ENCODE results near the gene ANXA2R. TPM values are rescaled to one million over a fixed set of nuclear protein-coding genes. Genes with fewer than 3 reads are reported as not detected.
"Not testable (repeated sequence)": the region's sequence is repeated elsewhere in the genome, so short reads cannot be mapped to it uniquely, and the experiment has no call there.

ANXA2R gene
- total RNA-seq, 2 experiments from 2014 or later, result 39.2 to 41.1 TPM

DNA sequence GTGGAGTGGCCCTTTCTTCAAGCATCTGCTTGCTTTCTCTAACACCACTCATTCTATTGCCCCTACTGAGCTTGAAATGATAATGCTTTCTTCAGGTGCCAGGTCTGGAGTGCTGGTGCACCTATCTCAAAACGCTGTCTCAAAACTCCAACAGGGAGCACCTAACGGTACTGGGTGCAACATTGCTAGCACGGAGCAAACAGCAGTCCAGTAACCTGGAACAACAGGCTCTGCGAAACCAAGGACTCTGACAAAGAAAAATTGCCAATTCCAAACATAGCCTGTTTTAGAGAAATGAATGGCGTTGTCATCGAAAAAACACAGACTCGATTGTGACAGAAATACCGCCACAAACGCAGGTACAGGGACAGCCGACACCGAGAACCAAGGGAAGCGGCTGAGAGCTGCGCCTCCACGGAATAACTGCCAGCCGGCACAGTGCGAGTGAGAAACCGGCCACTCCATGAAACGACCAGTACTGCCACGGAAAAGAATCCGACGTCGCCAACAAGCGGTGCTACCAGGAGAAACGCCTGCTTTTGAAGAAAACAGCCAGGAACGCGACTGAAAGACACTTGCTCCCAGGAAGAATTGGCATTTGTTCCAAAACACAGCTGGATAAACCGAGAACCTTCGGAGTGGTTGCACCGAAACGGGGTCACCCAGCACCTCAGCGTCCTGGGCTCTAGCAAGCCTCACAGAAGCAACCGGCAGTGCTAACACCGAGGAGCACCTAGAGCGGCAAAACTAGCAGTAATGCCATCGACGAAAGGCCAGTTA, 3.1 kb downstream of the ANXA2R start:
- peaks cover 31% of the 10 kb centered on the region for H3K4me1 Mint-ChIP-seq
- H3K27me3 Mint-ChIP-seq, result no peaks in the 10 kb centered on the region
- POLR2A ChIA-PET, result interaction anchor here (0.7 to 8.9 kb wide), 11 partner anchors 8 to 127 kb away, joined by 3 to 594 read pairs (median 16); partner anchors contain the start of gene ZNF131
- no peak for ATAC-seq (ENCODE audit: low read depth)
- peaks cover 6% of the 10 kb centered on the region for H3K36me3 Mint-ChIP-seq
- no peak for DNase-seq
- H3K27ac Mint-ChIP-seq, result peak overlapping the region; percentile 94
- H3K4me3 Mint-ChIP-seq, result peak overlapping the region; percentile 90
- no peaks in the 10 kb centered on the region for H3K9me3 Mint-ChIP-seq

DNA sequence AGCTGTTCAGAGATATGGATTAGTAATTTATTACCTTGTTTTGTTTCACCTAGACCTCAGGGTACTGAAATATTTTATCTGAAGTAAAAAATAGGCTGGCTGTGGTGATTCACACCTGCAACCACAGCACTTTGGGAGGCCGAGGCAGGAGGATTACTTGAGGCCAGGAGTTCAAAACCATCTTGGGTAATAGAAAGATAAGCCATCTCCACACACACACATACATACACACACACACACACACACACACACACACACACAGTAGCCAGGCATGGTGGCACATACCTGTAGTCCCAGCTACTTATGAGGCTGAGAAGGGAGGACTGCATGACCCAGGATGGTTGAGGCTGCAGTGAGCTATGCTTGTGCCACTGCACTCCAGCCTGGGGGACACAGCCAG, 3.7 kb downstream of the ANXA2R start:
- H3K4me3 Mint-ChIP-seq, result peak overlapping the region; percentile 90

DNA sequence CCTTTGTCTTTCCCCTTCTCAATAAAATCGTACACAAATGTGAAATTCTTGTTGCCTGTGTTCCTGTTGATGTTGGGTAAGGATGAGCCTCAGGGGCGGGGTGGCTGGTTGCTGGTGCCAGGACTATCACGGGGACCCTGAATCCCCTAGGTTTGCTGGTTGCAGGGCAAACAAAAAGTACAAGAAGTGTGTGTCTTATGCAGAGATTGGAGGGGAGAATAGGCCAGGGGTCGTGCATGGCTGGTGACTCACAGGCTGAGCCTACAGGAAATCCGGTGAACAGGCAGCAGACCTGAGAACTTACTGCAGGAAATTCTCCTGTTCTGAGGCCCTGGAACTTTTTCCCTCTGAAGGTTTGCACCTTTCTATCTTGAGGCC, 5.5 kb downstream of the ANXA2R start:
- H3K27me3 Mint-ChIP-seq, result no peaks in the 10 kb centered on the region
- no peak for ATAC-seq (ENCODE audit: low read depth)
- no peak for DNase-seq
- H3K36me3 Mint-ChIP-seq, result peaks cover 7% of the 10 kb centered on the region
- POLR2A ChIA-PET, result no interaction called here
- peak overlapping the region; percentile 52 for H3K4me3 Mint-ChIP-seq
- peaks cover 33% of the 10 kb centered on the region for H3K4me1 Mint-ChIP-seq
- H3K27ac Mint-ChIP-seq, result peak overlapping the region; percentile 65
- no peaks in the 10 kb centered on the region for H3K9me3 Mint-ChIP-seq

More for the DNA sequence above, 3.7 kb downstream of the ANXA2R start:
- POLR2A ChIA-PET, result interaction anchor here (0.7 to 8.9 kb wide), 8 partner anchors 17 to 127 kb away, joined by 3 to 594 read pairs (median 209); no protein-coding TSS in a partner anchor
- H3K4me1 Mint-ChIP-seq, result peaks cover 31% of the 10 kb centered on the region
- no peaks in the 10 kb centered on the region for H3K9me3 Mint-ChIP-seq
- H3K27ac Mint-ChIP-seq, result peak overlapping the region; percentile 94
- peaks cover 6% of the 10 kb centered on the region for H3K36me3 Mint-ChIP-seq
- ATAC-seq (ENCODE audit: low read depth) (no peak), DNase-seq (no peak)
- H3K27me3 Mint-ChIP-seq, result no peaks in the 10 kb centered on the region

DNA sequence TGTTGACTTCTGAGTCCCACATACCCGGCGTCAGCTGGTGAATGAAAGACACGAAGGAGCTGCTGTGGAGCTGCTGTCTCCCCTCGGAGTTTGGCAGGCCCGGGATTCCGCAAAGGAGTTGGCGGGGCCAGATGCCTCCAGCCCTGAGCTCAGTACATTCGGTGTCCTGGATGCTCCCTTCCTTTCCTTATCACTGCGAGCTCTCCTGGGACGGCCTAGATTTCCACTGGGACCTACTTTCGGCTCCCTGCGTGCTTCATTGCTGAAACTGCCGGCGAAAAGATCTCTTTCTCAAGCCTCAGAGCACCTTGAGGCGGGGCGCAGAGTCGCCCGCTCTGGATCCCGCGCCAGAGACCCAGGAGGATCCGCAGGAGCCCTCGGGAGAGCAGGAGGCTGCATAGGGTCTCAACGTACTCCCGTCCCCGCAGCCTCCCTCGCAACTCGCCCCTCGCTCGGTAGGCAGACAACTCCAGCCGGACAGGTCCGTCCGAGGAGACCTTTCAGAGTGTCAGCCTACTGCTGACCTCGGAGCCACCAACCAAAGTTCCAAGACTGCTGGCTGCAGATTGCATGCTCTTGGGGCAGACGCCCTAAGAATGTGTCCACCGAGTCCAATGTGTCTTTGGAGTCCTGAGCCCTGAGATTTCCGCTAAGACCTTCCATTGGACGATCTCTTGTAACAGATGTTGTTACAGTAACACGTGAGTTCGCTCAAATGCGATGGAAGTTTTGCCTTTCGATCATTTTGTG, 6.1 kb downstream of the ANXA2R start:
- H3K9me3 Mint-ChIP-seq, result no peaks in the 10 kb centered on the region
- H3K27ac Mint-ChIP-seq, result peak overlapping the region; percentile 65
- no peaks in the 10 kb centered on the region for H3K27me3 Mint-ChIP-seq
- DNase-seq (no peak), ATAC-seq (ENCODE audit: low read depth) (no peak)
- H3K4me1 Mint-ChIP-seq, result peaks cover 34% of the 10 kb centered on the region
- H3K4me3 Mint-ChIP-seq, result peak overlapping the region; percentile 52
- POLR2A ChIA-PET, result interaction anchor here (0.7 to 1.5 kb wide), 2 partner anchors 14 to 27 kb away, joined by 4 to 6 read pairs; no protein-coding TSS in a partner anchor
- peaks cover 7% of the 10 kb centered on the region for H3K36me3 Mint-ChIP-seq

DNA sequence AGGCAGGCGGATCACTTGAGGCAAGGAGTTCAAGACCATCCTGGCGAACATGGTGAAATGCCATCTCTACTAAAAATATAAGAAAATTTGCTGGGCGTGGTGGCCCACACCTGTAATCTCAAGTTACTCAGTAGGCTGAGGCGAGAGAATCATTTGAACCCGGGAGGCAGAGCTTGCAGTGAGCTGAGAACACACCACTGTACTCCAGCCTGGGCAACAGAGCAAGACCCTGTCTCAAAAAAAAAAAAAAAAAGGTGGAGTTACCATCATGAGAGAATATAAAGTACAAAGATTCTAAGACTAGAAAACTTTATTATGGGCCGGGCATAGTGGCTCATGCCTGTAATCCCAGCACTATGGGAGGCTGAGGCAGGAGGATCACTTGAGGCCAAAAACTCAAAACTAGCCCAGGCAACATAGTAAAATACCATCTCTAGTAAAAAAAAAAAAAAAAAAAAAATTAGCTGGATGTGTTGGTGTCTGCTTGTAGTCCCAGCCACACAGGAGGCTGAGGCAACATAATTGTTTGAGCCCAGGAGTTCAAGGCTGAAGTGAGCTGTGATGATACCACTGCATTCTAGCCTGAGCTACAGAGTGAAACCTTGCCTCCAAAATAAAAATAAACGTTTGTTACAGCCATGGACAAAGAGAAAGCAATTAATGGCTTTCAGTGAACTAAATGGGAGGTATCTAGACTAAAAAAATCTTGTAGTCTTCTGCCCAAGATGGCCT, 12.9 kb downstream of the ANXA2R start:
- H3K4me3 Mint-ChIP-seq, result no peak overlapping the region
- H3K27ac Mint-ChIP-seq, result no peak overlapping the region
- H3K27me3 Mint-ChIP-seq, result no peaks in the 10 kb centered on the region
- H3K9me3 Mint-ChIP-seq, result no peaks in the 10 kb centered on the region
- peaks cover 13% of the 10 kb centered on the region for H3K36me3 Mint-ChIP-seq
- POLR2A ChIA-PET, result interaction anchor here (0.8 to 2.6 kb wide), 3 partner anchors 8 to 15 kb away, joined by 6 to 19 read pairs (median 9); no protein-coding TSS in a partner anchor
- H3K4me1 Mint-ChIP-seq, result peaks cover 8% of the 10 kb centered on the region
- DNase-seq (no peak), ATAC-seq (ENCODE audit: low read depth) (no peak)

DNA sequence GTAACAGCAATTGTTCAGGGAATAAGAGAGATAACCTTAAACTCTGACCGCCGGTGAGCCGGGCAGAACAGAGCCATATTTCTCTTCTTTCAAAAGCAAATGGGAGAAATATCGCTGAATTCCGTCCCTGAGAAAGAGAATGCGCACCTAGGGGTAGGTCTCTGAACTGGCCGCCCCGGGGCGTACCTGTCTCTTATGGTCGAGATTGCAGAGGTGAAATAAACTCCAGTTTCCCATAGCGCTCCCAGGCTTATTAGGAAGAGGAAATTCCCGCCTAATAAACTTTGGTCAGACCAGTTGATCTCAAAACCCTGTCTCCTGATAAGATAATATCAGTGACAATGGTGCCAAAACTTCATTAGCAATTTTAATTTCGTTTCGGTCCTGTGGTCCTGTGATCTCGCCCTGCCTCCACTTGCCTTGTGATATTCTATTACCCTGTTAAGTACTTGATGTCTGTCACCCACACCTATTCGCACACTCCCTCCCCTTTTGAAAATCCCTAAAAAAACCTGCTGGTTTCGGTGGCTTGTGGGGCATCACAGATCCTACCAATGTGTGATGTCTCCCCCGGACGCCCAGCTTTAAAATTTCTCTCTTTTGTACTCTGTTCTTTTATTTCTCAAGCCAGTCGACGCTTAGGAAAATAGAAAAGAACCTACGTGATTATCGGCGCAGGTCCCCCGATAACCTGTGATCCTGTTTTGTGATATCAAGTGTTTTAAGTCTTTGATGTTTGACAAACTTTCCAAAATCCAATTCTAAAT, 14.8 kb downstream of the ANXA2R start:
- POLR2A ChIA-PET, result interaction anchor here (1.2 to 10.2 kb wide), 3 partner anchors 13 to 18 kb away, joined by 4 to 594 read pairs (median 9); partner anchors contain the start of gene ANXA2R
- not testable (repeated sequence) for H3K9me3 Mint-ChIP-seq; H3K27ac Mint-ChIP-seq; DNase-seq; ATAC-seq (ENCODE audit: low read depth); H3K27me3 Mint-ChIP-seq; H3K4me3 Mint-ChIP-seq
- H3K4me1 Mint-ChIP-seq, result peaks cover 12% of the 10 kb centered on the region
- peaks cover 11% of the 10 kb centered on the region for H3K36me3 Mint-ChIP-seq

DNA sequence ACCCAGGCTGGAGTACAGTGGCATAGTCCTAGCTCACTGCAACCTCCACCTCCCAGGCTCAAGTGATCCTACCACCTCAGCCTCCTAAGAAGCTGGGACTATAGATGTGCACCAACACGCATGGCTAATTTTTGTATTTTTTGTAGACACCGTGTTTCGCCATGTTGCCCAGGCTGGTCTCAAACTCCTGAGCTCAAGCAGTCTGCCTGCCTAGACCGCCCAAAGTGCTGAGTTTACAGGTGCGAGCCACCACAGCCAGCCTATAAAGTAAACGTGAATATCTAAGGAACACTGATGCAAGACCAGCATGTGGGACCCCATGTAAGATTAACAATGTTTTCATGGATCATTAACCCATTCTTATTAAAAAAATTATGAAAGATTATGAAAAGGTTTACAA, 15.9 kb downstream of the ANXA2R start:
- DNase-seq (no peak), ATAC-seq (ENCODE audit: low read depth) (no peak)
- Mint-ChIP-seq H3K4me1 (peaks cover 11% of the 10 kb centered on the region), H3K4me3 (no peak overlapping the region), H3K36me3 (peaks cover 11% of the 10 kb centered on the region), H3K27me3 (no peaks in the 10 kb centered on the region), H3K27ac (no peak overlapping the region), H3K9me3 (no peaks in the 10 kb centered on the region)
- POLR2A ChIA-PET, result interaction anchor here (10.2 kb wide), 1 partner anchor 15 kb away, joined by 594 read pairs; the partner anchor contains the start of gene ANXA2R

DNA sequence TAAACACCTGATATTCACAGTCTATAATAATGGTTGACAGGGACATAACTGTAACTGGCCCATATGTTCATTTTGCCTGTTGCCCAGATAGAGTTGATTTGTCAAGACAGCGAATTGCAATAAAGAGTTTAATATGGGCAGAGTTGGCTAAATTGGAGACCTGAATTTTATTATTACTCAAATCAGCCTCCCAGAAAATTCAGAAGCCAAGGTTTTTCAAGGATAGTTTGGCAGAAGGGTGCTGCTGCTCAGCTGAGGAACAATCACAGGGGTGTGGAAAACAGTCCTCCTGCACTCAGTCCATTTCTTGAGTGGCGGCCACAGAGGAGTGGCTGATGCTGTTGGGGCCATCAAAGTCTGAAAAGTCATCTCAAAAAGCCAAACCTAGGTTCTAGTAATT, 19.0 kb downstream of the ANXA2R start:
- no peaks in the 10 kb centered on the region for H3K27me3 Mint-ChIP-seq
- peak overlapping the region; percentile 100 for H3K27ac Mint-ChIP-seq
- POLR2A ChIA-PET, result interaction anchor here (0.6 to 10.2 kb wide), 10 partner anchors 7 to 100 kb away, joined by 3 to 594 read pairs (median 46); partner anchors contain the start of genes ANXA2R and ZNF131
- DNase-seq (no peak), ATAC-seq (ENCODE audit: low read depth) (no peak)
- H3K36me3 Mint-ChIP-seq, result peaks cover 9% of the 10 kb centered on the region
- peaks cover 13% of the 10 kb centered on the region for H3K4me1 Mint-ChIP-seq
- peak overlapping the region; percentile 97 for H3K4me3 Mint-ChIP-seq
- H3K9me3 Mint-ChIP-seq, result no peaks in the 10 kb centered on the region

DNA sequence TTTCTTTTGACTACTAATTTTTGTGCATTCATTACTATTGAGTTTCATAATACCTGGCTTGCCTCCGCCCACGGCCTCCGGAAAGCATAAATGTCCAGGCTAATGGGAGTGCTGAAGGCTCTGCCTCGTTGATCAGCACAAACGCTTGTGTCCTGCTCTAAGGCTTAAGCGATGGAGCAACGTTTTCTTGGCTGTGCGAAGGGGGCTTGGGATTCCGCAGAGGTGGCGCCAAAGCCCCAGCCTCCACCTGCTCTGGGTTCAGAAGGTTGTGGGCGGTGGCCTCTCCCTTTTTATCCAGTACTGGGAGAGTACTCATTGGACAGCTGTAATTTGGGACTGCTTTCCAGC, 19.7 kb downstream of the ANXA2R start:
- POLR2A ChIA-PET, result interaction anchor here (0.5 to 10.2 kb wide), 21 partner anchors 8 to 465 kb away, joined by 3 to 594 read pairs (median 18); partner anchors contain the start of genes ANXA2R, TMEM267 and ZNF131
- peak overlapping the region; percentile 97 for H3K4me3 Mint-ChIP-seq
- H3K27me3 Mint-ChIP-seq, result no peaks in the 10 kb centered on the region
- peak; percentile 5 for ATAC-seq (ENCODE audit: low read depth)
- peaks cover 8% of the 10 kb centered on the region for H3K36me3 Mint-ChIP-seq
- peak overlapping the region; percentile 100 for H3K27ac Mint-ChIP-seq
- no peaks in the 10 kb centered on the region for H3K9me3 Mint-ChIP-seq
- peak; percentile 59 for DNase-seq
- H3K4me1 Mint-ChIP-seq, result peaks cover 21% of the 10 kb centered on the region

DNA sequence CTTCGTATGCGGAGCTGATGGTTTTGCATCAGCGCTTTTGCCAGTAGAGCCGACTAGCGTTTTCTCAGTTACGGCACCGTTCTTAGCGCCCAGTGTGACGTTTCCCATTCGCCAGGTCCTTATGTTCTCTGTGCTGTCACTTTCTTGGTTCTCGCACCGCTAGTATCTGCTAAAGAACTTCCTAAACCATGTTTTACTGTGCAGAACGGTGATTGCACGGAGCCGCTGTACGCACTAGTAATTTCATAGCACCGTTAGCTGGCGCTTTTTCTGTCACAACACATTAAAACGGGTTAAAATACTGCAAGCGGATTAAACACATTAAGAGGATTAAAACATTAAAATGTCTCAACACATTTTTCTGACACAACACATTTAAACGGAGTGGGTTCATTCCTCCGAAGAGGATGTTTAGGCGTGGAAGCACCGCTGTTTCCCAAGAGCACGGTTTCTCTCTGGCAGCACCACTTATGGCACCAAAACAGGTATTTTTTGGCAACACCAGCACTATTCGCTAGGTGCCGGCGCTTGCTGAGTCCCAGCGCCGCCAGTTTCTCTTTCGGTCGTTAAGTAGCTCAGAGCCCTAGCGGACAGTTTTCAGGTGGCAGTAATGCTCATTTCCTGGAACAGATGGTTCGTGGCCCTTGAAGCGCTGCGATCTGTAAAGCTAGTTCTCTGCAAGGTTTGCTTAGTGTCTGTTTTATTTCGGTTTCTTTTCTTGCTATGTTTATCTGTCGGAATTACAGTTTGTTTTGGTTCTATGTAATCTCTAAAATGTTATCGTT, 20.3 kb downstream of the ANXA2R start:
- H3K36me3 Mint-ChIP-seq, result peaks cover 9% of the 10 kb centered on the region
- no peaks in the 10 kb centered on the region for H3K9me3 Mint-ChIP-seq
- ATAC-seq (ENCODE audit: low read depth) (peak; percentile 72), DNase-seq (peak; percentile 75)
- H3K27ac Mint-ChIP-seq, result peak overlapping the region; percentile 100
- H3K4me1 Mint-ChIP-seq, result peaks cover 27% of the 10 kb centered on the region
- no peaks in the 10 kb centered on the region for H3K27me3 Mint-ChIP-seq
- peak overlapping the region; percentile 97 for H3K4me3 Mint-ChIP-seq
- POLR2A ChIA-PET, result interaction anchor here (0.5 to 10.2 kb wide), 22 partner anchors 8 to 466 kb away, joined by 3 to 594 read pairs (median 14); partner anchors contain the start of genes ANXA2R, TMEM267 and ZNF131

DNA sequence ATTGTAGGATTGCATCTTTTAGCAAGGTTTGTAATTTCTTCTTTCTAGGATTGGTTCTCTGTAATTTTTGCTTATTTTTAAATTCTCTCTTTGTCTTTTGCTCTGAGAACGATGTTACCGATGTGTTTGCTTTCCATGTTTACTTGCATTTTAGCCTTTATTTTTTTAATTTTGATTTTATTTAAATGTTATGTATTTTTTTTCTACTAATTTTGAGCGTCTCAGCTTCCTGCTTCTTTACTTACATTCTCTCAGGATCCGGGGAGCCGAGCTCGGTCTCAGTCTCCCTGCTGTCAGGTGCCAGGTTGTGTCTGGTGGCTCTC, 20.9 kb downstream of the ANXA2R start:
- H3K4me1 Mint-ChIP-seq, result peaks cover 29% of the 10 kb centered on the region
- no peaks in the 10 kb centered on the region for H3K9me3 Mint-ChIP-seq
- H3K27ac Mint-ChIP-seq, result peak overlapping the region; percentile 100
- DNase-seq (no peak), ATAC-seq (ENCODE audit: low read depth) (no peak)
- H3K27me3 Mint-ChIP-seq, result no peaks in the 10 kb centered on the region
- peak overlapping the region; percentile 97 for H3K4me3 Mint-ChIP-seq
- POLR2A ChIA-PET, result interaction anchor here (0.8 to 10.2 kb wide), 19 partner anchors 8 to 466 kb away, joined by 3 to 594 read pairs (median 19); partner anchors contain the start of genes ANXA2R, TMEM267 and ZNF131
- peaks cover 9% of the 10 kb centered on the region for H3K36me3 Mint-ChIP-seq

Data from activated naive CD8-positive, alpha-beta T cell treated with anti-CD3 and anti-CD28 coated beads, Interleukin-2, amount 10 ng/mL, durations not matched to agents 7 days and 5 days (primary cell).